Motor neuron (in vitro differentiated cells): ENCODE measurements around the gene SUGCT. TPM values are rescaled to one million over a fixed set of nuclear protein-coding genes. Genes with fewer than 3 reads are reported as not detected.
A peak's percentile ranks its signal among the peaks of the same experiment; 100 is the strongest.
"Not testable (repeated sequence)": the region's sequence is repeated elsewhere in the genome, so short reads cannot be mapped to it uniquely, and the experiment has no call there.

Source experiments
- ATAC-seq, 8 experiments: fragments of 200-7000 bp; cut with Tn5 transposase; replicated peaks in 6 of 8; 2 replicates each; pipeline ENCODE4 v1.8.0; 2021; ENCODE audit warnings: mild to moderate bottlenecking in 8 of 8, moderate library complexity in 8 of 8
- H3K27ac ChIP-seq, 2 donors: fragments of 250-450 bp; sonication (Bioruptor Pico); 2 replicates each; pipeline ENCODE4 v1.9.0; 2021; ENCODE audit warnings: antibody characterized with exemption in 2 of 2, mild to moderate bottlenecking in 2 of 2, moderate library complexity in 1 of 2
- H3K4me1 ChIP-seq, 2 donors: fragments of 250-450 bp; sonication (Bioruptor Pico); replicated peaks in 1 of 2; 2 replicates each; pipeline ENCODE4 v1.6.1; 2021; ENCODE audit warnings: antibody characterized with exemption in 2 of 2, mild to moderate bottlenecking in 2 of 2, moderate library complexity in 1 of 2
- H3K4me3 ChIP-seq, 5 donors: fragments of 250-450 bp; sonication (Bioruptor Pico); 2 replicates each; pipeline ENCODE4 v1.9.0; 2021; ENCODE audit warnings: antibody characterized with exemption in 5 of 5, mild to moderate bottlenecking in 5 of 5, moderate library complexity in 4 of 5
- WGBS, 10 experiments: fragments of 450-650 bp; shearing (Covaris generic); methylation state at CpG; one replicate each; pipeline ENCODE4 v1.0.0; 2022; 5-methylcytosine and 5-hydroxymethylcytosine counted together
- in situ Hi-C, 9 experiments: fragments of 400-800 bp; cut with MboI; loops; one replicate each; pipeline ENCODE4 v1.15.0; 2021; ENCODE audit warnings: low sequenced_read_pairs in 9 of 9, low pct_unique_long_range_greater_than_20kb in 2 of 9; ENCODE audit not compliant: unreplicated experiment in 9 of 9
- total RNA-seq, 8 experiments: library from RNA; unstranded; fragments of 300-600 nt; gene quantifications; 2 replicates each; pipeline versions ENCODE4 v1.2.3 to v1.2.4, GENCODE V29; 2022

Gene SUGCT
- total RNA-seq, 8 experiments from 2014 or later, result 2.3 to 26.1 (median 4.2) TPM

DNA sequence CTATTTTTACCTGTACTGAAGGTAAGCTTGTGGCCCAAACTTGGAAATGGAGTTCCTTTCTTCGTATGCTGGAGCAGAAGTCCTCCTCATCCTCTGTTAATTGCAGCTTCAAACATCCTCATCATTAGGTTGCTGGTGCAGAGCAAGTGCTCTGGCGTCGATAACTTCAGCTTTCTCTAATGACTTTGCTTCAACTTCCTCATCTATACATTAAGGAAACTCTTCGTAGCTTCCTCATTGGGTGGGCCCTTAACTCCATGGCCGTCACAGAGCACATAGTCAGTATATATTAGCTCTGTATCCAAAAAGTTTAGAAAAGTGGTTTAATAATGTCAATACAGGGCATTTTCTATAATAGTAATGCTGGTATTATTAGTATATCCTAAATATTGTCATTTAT, 447.7 kb downstream of the SUGCT start:
- H3K27ac ChIP-seq, result no peak overlapping the region
- ATAC-seq, result no peak
- WGBS, 10 experiments, result 89 to 100% (median 94%) methylated on average over 2 to 5 of the region's 5 CpGs; no CpG with 5 or more reads in 3 of the 10 experiments
- in situ Hi-C loops, result no loop called here
- H3K4me1 ChIP-seq, result no peaks in the 10 kb centered on the region
- no peak overlapping the region for H3K4me3 ChIP-seq

DNA sequence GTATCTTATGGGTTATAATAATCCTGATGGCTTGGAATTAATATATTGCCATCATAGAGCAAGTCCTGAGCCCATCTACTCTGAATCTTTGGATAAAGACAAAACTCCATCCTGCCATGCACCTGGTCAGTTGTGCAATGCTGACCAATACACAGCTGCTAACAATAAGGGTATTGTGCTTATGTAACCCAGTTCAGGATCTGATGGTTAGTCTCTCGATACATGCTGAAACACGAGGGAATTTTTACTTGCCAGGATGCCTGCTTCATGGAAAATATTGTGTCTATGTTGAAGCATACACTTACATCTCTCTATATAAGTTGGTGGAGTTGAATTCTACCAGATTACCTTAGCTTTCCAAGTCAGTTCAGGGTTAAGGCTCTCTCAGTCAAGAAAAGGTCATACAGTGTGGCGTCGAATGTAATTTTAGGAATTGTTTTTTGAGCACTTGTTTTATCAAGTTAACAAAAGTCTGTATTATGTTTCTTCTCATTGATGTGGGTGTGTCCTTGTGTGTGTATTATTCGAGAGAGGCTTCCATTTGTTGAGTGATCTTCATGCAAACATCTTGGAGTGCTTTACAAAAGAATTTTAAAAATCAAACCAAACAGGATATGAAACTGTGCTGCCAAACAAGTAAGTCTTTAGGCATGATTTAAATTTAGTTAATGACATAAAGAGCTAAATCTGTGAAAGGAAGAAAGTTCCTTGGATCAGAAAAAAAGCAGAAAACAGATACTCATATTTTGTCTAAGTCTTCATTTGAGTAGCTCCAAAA, 449.1 kb downstream of the SUGCT start:
- H3K4me1 ChIP-seq, result no peaks in the 10 kb centered on the region
- H3K27ac ChIP-seq, result no peak overlapping the region
- 0 to 100% (median 67%) methylated on average over 1 to 5 of the region's 5 CpGs for WGBS, 10 experiments
- in situ Hi-C loops, result no loop called here
- no peak overlapping the region for H3K4me3 ChIP-seq
- ATAC-seq, result peak in 1 of 8 experiments; percentile 19

DNA sequence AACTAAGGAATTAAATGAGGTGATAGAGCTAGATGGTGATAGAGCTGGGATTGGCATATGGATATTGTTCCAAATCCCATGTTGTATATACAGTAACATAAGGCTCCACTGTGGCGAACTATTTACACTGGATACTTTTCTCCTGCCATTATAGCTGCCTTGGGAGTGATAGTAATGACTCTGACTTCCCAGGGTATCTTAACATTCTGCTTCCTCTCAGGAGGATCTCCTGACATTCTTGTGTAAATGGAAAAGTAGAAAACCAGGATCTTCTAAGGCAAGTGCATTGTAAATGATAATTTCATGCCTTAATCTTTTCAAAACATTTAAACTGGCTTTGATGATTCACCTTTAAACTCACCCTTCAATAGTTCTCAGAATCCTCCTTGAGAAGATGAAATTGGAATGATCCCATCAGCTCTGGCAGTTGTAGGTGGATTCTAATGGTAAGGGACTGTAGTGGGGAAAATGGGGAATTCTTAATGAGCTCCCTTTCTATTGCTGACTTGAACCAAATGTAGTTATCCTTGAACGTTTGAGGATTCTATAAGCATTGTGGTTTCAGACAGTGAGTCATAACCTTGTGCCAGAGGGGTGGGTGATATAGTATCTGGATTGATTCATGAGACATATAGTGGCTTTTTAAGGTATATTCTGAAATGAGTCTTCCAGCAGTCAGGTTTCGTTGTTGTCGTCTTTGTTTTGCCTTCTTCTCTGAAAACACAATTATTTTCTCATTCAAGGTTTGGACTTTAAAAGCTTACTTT, 450.0 kb downstream of the SUGCT start:
- no peak for ATAC-seq
- in situ Hi-C loops, result no loop called here
- no peak overlapping the region for H3K4me3 ChIP-seq
- H3K27ac ChIP-seq, result no peak overlapping the region
- 40 to 100% (median 80%) methylated on average over 1 to 4 of the region's 4 CpGs for WGBS, 10 experiments
- no peaks in the 10 kb centered on the region for H3K4me1 ChIP-seq

DNA sequence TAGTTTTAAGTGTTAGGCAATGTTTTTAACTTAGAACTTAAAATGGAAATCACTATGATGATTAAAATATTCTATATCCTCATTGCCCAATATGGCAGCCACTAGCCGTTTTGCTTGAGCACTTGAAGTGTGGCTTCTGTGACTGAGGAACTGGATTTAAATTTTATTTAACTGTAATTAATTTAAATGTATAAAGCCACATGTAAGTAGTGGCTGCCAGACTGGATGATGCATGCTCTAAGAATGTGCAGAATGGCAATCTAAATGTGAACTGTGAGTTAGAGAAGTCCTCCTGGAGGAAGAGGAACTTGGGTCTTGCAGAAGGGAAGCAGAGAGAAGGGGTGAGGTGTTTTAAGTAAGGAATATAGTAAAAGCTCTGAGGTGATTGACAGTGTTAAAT, 451.4 kb downstream of the SUGCT start:
- ATAC-seq, result no peak
- Histone ChIP-seq H3K4me3 (no peak overlapping the region), H3K4me1 (no peaks in the 10 kb centered on the region), H3K27ac (no peak overlapping the region)
- in situ Hi-C loops, result no loop called here
- WGBS, 10 experiments, result 0 to 100% (median 92%) methylated on average over 1 of the region's 1 CpG; no CpG with 5 or more reads in 1 of the 10 experiments

DNA sequence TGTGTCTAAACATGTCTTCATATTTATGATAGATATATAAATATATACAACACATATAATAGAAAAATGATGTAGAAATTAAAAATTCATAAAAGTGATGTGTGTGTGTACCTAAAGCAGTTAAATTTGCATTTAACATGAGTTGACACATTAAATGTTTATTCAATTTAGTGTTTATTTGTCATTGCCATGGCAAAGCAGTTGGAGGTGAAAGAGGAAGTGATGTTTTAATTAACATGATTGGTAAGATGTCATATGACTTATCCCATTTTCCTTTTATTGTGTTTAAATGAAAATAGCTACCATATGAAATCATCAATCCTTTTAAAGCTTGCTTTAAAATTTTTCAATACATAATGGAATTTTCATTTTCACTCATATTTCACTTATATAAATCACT, 452.6 kb downstream of the SUGCT start:
- ATAC-seq, result no peak
- in situ Hi-C loops, result no loop called here
- Histone ChIP-seq H3K27ac (no peak overlapping the region), H3K4me3 (no peak overlapping the region), H3K4me1 (no peaks in the 10 kb centered on the region)

DNA sequence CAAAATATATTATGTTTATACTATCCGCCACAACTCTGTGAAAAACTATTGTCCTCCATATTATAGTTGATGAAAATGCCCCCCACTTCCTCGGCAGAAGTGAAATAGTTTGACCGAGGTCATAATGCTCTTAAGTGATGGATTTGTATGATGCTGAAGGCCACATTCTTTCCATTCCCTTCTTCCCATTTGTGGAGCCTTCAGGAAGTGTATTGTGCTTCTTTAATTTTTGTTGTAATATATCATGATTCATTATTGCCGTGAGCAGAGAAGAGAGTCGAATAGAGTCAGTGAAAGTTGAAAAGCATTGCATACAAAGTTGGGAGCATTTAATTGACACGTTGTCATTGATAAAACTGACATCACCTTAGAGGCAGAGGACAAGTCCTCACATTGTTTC, 460.3 kb downstream of the SUGCT start:
- in situ Hi-C loops, result no loop called here
- 33 to 92% (median 85%) methylated on average over 1 to 6 of the region's 6 CpGs for WGBS, 10 experiments

DNA sequence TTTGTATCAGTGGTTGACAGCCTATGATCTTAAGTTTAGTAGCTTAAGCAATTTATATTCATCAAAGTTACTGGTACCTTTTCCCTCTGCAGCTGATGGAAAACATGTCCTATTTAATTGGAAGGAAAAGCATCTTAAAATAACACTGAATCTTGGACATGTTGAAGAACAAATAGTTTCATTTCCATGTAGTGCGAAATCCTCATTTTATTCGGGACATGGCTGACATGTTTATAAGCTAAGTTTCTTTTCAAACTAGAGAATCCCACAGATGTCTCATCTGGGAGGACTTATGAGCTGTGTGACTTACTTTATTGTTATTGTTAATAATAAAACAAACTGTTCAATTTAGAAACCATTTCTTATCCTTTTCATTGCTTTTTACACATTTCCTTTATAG, 461.0 kb downstream of the SUGCT start:
- H3K27ac ChIP-seq, result no peak overlapping the region
- no peak for ATAC-seq
- H3K4me3 ChIP-seq, result no peak overlapping the region
- no peaks in the 10 kb centered on the region for H3K4me1 ChIP-seq
- 39 to 100% (median 80%) methylated on average over 1 to 2 of the region's 2 CpGs; no CpG with 5 or more reads in 1 of the 10 experiments for WGBS, 10 experiments
- in situ Hi-C loops, result no loop called here

More for the DNA sequence above, 460.3 kb downstream of the SUGCT start:
- H3K4me1 ChIP-seq, result no peaks in the 10 kb centered on the region
- ATAC-seq, result no peak
- H3K27ac ChIP-seq, result no peak overlapping the region
- no peak overlapping the region for H3K4me3 ChIP-seq

DNA sequence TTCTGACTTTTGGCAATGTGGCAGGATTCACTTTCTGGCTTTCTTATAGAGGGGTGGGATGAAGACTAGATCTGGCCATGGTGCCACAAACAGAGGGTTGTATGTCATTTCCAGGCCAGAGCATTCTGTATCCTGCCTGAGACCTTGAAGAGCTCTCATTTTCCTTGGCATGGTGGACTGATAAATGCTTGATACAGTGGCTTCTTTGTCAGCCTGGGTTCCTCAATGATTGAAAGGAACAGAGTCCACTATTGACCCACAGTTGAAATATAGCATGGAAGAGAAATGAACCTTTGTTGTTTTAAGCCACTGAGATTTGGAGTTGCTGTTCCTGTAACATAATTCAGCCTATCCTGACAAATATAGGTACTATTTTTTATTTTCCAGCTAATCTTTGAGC, 462.7 kb downstream of the SUGCT start:
- no peak overlapping the region for H3K27ac ChIP-seq
- H3K4me1 ChIP-seq, result no peaks in the 10 kb centered on the region
- no peak overlapping the region for H3K4me3 ChIP-seq
- no peak for ATAC-seq
- in situ Hi-C loops, result no loop called here

DNA sequence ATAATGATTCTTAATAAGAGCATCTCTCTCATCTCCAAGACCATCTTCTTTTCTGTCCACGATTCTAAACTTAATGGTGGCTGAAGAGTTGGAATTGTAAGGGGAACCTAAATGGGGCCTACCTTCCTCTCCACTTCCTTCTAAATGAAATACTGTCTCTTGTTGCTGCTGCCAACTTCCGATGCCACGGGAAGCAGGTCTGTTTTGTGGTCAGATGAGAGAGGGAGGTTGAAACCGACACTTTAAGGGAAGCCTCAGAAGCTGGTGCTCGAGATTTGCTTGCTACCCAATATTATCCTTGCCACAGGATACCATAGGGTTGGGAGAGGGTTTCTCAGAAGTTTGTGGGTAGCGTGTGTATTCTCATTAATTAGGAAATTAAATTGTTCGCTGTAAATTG, 464.1 kb downstream of the SUGCT start:
- ATAC-seq, result no peak
- no peak overlapping the region for H3K27ac ChIP-seq
- no peaks in the 10 kb centered on the region for H3K4me1 ChIP-seq
- H3K4me3 ChIP-seq, result no peak overlapping the region
- WGBS, 10 experiments, result 70 to 100% (median 88%) methylated on average over 2 to 6 of the region's 7 CpGs
- in situ Hi-C loops, result no loop called here

DNA sequence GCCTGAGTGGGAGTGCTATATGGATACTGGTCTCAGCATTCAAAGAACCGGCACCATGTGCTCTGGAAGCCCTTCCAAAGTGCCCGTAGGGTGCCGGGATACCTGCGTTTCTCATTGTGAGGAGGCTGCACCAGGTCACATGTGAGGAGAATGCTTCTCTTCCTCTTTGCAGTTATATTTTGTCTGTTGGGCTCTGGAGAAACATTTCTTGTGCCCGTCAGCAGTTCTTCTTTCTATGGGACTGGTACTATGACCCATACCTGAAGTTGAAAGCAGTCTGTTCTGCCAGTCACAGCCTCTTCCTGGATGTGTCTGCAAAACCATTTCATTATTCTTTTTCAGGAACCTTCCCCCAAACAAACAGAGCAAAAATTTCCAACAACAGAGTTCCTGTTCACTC, 465.0 kb downstream of the SUGCT start:
- WGBS, 10 experiments, result 83 to 100% (median 95%) methylated on average over 1 to 5 of the region's 5 CpGs; no CpG with 5 or more reads in 5 of the 10 experiments
- Histone ChIP-seq H3K4me3 (no peak overlapping the region), H3K27ac (no peak overlapping the region), H3K4me1 (no peaks in the 10 kb centered on the region)
- in situ Hi-C loops, result no loop called here
- no peak for ATAC-seq

DNA sequence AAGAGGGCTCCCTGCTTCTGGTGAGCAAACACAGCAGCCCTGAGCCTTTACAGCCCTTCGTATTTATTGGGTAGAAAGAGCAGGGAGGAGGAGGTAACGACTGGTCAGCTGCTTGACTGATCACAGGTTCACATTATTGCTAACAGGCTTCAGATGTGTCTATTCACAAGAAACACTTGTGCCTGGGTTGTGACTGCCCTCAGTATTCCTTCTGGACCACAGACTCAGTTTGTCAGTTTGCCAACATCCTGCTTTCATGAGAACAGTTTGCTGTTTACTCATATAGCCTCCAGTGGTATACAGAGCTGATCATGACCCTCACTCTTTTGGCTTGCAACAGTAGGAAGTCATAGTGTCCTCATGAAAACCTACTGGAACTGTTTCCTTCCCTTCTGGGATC, 467.5 kb downstream of the SUGCT start:
- H3K4me3 ChIP-seq, ATAC-seq, H3K27ac ChIP-seq, in situ Hi-C loops, H3K4me1 ChIP-seq: not testable (repeated sequence)
- 60 to 100% (median 79%) methylated on average over 1 to 2 of the region's 2 CpGs; no CpG with 5 or more reads in 6 of the 10 experiments for WGBS, 10 experiments

DNA sequence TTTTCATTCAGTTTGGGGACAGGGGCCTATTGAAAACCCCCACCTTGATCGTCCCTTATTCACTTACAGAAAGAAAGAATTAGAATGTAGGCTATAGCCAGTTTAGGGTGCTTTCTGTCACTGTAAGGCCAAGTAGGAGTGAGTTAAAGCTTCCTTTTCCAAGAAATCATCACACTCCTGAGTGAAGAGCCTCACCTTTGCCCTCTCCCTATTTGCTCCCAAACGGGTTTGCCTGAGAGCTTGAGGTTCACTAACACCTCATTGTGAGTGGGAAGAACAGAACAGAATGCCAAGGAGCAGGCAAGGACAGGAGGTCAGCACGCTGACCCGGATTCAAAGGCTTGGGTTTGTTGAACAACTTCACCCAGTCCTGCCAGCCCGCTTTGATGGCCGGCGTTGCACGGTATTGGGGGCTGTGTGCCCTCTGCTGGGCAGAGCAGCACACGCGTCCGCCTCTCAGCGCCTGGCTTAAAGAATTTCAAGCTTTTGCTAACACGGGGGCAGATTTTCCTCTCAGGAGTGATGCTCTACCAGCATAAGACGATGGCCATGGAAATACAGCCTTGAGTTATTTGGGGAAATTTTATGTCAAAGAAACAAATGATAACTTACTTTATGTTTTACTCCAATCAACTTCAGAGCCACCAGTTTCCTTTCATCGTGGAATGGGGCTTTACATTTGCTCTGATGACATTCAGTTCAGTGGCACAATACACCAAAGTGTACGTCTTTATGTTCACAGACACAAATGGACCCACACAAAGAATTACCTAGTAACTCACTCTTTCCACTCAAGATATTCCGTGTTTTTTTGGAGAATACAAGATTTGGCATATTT, 470.0 kb downstream of the SUGCT start:
- Histone ChIP-seq H3K4me1 (no peaks in the 10 kb centered on the region), H3K27ac (no peak overlapping the region), H3K4me3 (no peak overlapping the region)
- peak in 6 of 8 experiments; percentile 26 to 89 (median 42) for ATAC-seq
- WGBS, 10 experiments, result 36 to 78% (median 58%) methylated on average over 2 to 15 of the region's 17 CpGs
- in situ Hi-C loops, result no loop called here
